ENCODE results near the gene CDH23.

The CDH23 gene

DNA sequence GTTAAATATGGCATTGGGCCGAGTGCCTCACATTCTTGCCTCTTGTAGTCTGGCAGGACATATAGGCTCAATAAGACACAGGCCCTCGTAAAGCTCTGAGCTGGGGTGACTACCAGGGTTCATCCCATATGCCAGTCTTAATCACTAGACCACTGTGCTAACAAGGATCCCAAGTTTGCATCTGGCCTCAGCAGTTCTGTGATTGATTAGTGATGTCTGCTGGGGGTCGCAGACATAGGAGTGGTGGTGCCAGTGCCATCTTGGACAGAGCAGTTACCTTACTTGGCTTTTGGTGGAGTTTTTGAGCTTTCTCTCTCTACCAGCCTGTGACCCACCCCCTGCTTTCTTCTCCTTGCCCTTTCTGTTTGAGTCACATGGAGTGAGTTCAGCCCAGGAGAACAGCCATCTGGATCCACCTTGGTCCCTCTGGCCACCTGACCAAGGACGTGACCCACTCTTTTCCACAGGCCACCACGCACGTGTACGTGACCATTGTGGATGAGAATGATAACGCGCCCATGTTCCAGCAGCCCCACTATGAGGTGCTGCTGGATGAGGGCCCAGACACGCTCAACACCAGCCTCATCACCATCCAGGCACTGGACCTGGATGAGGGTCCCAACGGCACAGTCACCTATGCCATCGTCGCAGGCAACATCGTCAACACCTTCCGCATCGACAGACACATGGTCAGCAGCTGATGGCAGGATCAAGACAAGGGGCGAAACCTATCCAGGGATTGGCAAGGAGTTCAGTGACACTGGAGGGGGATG lies 380.7 kb downstream of the CDH23 start:
- TF ChIP-seq, protein P1, sequence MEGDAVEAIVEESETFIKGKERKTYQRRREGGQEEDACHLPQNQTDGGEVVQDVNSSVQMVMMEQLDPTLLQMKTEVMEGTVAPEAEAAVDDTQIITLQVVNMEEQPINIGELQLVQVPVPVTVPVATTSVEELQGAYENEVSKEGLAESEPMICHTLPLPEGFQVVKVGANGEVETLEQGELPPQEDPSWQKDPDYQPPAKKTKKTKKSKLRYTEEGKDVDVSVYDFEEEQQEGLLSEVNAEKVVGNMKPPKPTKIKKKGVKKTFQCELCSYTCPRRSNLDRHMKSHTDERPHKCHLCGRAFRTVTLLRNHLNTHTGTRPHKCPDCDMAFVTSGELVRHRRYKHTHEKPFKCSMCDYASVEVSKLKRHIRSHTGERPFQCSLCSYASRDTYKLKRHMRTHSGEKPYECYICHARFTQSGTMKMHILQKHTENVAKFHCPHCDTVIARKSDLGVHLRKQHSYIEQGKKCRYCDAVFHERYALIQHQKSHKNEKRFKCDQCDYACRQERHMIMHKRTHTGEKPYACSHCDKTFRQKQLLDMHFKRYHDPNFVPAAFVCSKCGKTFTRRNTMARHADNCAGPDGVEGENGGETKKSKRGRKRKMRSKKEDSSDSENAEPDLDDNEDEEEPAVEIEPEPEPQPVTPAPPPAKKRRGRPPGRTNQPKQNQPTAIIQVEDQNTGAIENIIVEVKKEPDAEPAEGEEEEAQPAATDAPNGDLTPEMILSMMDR (conservative IDR thresholded peaks at IDR 0.05; ENCODE audit: low read depth, low read length) = no peak
- no peak overlapping the region for H3K4me3 ChIP-seq (ENCODE audit: low read length)
- DNase-seq (ENCODE audit: low read depth) = no peak

GRCh38 chr10:71778071-71778825 lies 381.5 kb downstream of the CDH23 start:
- DNase-seq (ENCODE audit: low read depth) = no peak
- no peak overlapping the region for H3K4me3 ChIP-seq (ENCODE audit: low read length)
- TF ChIP-seq, protein P1 (conservative IDR thresholded peaks at IDR 0.05; ENCODE audit: low read depth, low read length) = no peak

- no peak for DNase-seq (ENCODE audit: low read depth)
- H3K4me3 ChIP-seq (ENCODE audit: low read length) = no peak overlapping the region
- TF ChIP-seq, protein P1 (conservative IDR thresholded peaks at IDR 0.05; ENCODE audit: low read depth, low read length) = no peak
These were observed 382.9 kb downstream of the CDH23 start for GRCh38 chr10:71779641-71780040.

DNA sequence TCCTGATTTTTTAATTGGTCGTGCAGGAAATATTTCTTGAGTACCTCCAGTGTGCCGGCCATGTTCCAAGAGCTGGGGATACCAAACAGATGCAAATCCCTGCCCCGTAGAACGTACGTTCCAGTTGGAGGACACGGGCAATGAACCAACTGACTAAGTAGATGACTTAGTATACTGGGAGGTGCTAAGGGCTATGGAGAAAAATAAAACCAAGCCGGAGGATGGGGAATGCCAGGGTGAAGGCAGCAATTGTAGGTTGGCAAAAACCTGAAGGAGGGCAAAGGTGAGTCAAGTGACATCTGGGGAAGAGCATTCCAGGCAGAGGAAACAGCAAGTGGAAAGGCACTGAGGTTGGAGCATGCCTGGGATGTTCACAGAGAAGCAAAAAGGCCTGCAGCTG lies 383.4 kb downstream of the CDH23 start:
- no peak for DNase-seq (ENCODE audit: low read depth)
- H3K4me3 ChIP-seq (ENCODE audit: low read length) = no peak overlapping the region
- TF ChIP-seq, protein P1 (conservative IDR thresholded peaks at IDR 0.05; ENCODE audit: low read depth, low read length) = no peak

DNA sequence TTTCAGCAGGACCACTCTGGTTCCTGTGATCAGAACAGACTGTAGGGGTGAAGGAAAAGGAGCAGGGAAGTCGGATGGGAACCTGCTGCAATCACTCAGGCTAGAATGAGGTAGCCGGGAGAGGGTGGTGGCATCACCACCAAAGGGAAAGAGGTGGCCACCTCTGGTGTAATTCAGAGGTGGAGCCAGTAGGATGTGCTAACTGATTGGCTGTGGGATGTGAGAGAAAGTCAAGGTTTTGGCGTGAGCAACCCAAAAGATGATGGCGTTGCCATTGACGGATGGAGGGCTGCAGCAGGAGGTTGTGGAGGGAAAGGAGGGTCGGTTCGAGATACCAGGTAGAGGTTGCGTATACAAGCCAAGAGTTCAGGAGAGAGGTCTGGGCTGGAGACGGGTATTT lies 384.0 kb downstream of the CDH23 start:
- no peak overlapping the region for H3K4me3 ChIP-seq (ENCODE audit: low read length)
- TF ChIP-seq, protein P1 (conservative IDR thresholded peaks at IDR 0.05; ENCODE audit: low read depth, low read length) = no peak
- DNase-seq (ENCODE audit: low read depth) = no peak

DNA sequence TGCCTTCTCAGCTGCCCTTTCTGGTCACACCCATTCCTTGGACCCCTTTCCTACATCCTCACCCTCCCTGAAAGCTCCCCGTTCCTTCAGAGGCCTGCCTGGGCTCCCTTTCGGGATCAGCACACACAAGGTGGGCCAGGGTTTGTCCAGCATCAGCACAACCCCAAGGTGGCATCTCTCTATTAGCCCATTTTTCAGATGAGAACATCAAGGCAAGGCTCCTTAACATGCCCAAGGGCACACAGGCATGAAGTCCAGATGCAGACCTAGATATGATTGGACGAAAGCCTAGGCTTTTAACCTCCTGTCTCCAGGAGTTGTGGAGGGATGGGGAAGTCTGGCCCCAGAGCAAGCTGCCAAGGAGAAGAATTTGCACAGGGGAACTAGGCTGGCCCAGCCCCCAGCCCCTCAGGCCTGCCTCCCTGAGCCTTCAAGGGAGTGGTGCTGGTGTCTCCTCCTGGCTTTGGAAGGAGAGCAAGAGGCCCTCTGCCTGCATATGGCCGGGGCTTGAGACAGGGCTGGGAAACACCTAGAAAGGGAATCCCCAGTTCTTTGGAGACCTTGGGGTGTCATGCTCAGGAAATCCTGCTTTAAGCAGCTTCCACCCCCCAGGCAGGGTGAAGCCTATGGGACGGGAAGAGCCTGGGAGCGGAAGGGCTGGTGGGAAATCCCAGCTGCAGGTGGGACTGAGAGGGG lies 385.6 kb downstream of the CDH23 start:
- no peak overlapping the region for H3K4me3 ChIP-seq (ENCODE audit: low read length)
- TF ChIP-seq, protein P1 (conservative IDR thresholded peaks at IDR 0.05; ENCODE audit: low read depth, low read length) = no peak
- DNase-seq (ENCODE audit: low read depth) = no peak

Measured in retinal pigment epithelial cell (primary cell).